GM19025 (cell line): Measurements from ENCODE around the gene ATP1B1.
A peak's percentile ranks its signal among the peaks of the same experiment; 100 is the strongest.
"Not testable (repeated sequence)": the region's sequence is repeated elsewhere in the genome, so short reads cannot be mapped to it uniquely, and the experiment has no call there.

Experiments used
- ATAC-seq: cut with Tn5 transposase; IDR thresholded peaks from one replicate; pipeline ENCODE4 v1.9.1; 2021; ENCODE audit warnings: mild to moderate bottlenecking, low read depth, moderate library complexity; ENCODE audit not compliant: unreplicated experiment

ATP1B1 gene

GRCh38 chr1:169138866-169139670, 32.6 kb downstream of the ATP1B1 start:
- peak; percentile 83 for ATAC-seq

GRCh38 chr1:169141356-169141755, 34.9 kb downstream of the ATP1B1 start:
- ATAC-seq, result no peak

GRCh38 chr1:169142129-169142528, 35.6 kb downstream of the ATP1B1 start:
- ATAC-seq, result no peak

- no peak for ATAC-seq
Observed at GRCh38 chr1:169143346-169143745, 36.9 kb downstream of the ATP1B1 start.

- ATAC-seq, result no peak
Observed at GRCh38 chr1:169143984-169144383, 37.5 kb downstream of the ATP1B1 start.

GRCh38 chr1:169144941-169145626, 38.6 kb downstream of the ATP1B1 start:
- ATAC-seq, result no peak

GRCh38 chr1:169146576-169147214, 40.2 kb downstream of the ATP1B1 start:
- no peak for ATAC-seq

GRCh38 chr1:169148472-169149252, 42.2 kb downstream of the ATP1B1 start:
- ATAC-seq, result peak; percentile 54

GRCh38 chr1:169149555-169150286, 43.2 kb downstream of the ATP1B1 start:
- ATAC-seq, result no peak

- ATAC-seq, result no peak
Observed at GRCh38 chr1:169150641-169151337, 44.3 kb downstream of the ATP1B1 start.

GRCh38 chr1:169151338-169151837, 44.9 kb downstream of the ATP1B1 start:
- no peak for ATAC-seq

GRCh38 chr1:169155675-169156074, 49.2 kb downstream of the ATP1B1 start:
- no peak for ATAC-seq

GRCh38 chr1:169156580-169156979, 50.1 kb downstream of the ATP1B1 start:
- ATAC-seq, result no peak

- no peak for ATAC-seq
Observed at GRCh38 chr1:169160845-169161495, 54.5 kb downstream of the ATP1B1 start.

- peak; percentile 75 for ATAC-seq
Observed at GRCh38 chr1:169161496-169162194, 55.2 kb downstream of the ATP1B1 start.

GRCh38 chr1:169163059-169163458, 56.6 kb downstream of the ATP1B1 start:
- no peak for ATAC-seq

- ATAC-seq, result no peak
Observed at GRCh38 chr1:169175461-169175860, 69.0 kb downstream of the ATP1B1 start.

- not testable (repeated sequence) for ATAC-seq
Observed at GRCh38 chr1:169179431-169179830, 72.9 kb downstream of the ATP1B1 start.
